Measurements from ENCODE around the gene RTF2.

Gene RTF2

DNA sequence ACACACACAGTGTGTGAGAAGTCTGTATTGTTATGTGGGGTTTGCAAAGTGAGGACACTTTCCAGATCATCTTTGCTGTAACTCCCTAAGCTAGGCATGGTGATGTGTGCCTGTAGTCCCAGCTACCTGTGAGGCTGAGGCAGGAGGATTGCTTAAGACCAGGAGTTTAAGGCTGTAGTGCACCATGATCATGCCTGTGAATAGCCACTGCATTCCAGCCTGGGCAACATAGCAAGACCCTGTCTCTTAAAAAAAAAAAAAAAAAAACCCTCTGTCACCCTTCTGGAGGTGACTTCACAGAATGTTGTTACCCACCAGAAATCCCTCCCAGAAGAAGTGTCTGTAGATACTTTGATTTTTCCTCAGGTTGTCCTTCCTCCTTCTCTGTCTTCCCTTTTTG, 41.5 kb upstream of the RTF2 start:
- Histone ChIP-seq H3K36me3 (ENCODE audit: insufficient read depth, low read length) (no peaks in the 10 kb centered on the region), H3K4me1 (ENCODE audit: insufficient read depth, low read length, poor library complexity, severe bottlenecking) (peaks cover 32% of the 10 kb centered on the region), H3K4me2 (ENCODE audit: low read depth, low read length, poor library complexity, severe bottlenecking) (no peak overlapping the region), H3K27me3 (ENCODE audit: insufficient read depth, low read length, poor library complexity, severe bottlenecking) (no peaks in the 10 kb centered on the region), H3K9ac (ENCODE audit: low read depth, low read length, poor library complexity, severe bottlenecking) (no peak overlapping the region), H3K9me2 (replicated peaks; ENCODE audit: low read depth, low read length) (no peaks in the 10 kb centered on the region), H3F3A (ENCODE audit: low read depth) (no peaks in the 10 kb centered on the region), H3K79me2 (ENCODE audit: insufficient read depth, low read length) (no peaks in the 10 kb centered on the region), H4K20me1 (ENCODE audit: insufficient read depth, low read length, poor library complexity, severe bottlenecking) (no peaks in the 10 kb centered on the region), H2AFZ (ENCODE audit: low read length) (no peak overlapping the region), H3K4me3 (ENCODE audit: low read length, poor library complexity, severe bottlenecking) (no peak overlapping the region), H3K9me3 (ENCODE audit: insufficient read depth, low read depth, low read length) (no peaks in the 10 kb centered on the region)
- no peak for TF ChIP-seq EZH2phosphoT487 (IDR thresholded peaks at IDR 0.05; ENCODE audit: borderline replicate concordance)
- TF ChIP-seq, protein P1, sequence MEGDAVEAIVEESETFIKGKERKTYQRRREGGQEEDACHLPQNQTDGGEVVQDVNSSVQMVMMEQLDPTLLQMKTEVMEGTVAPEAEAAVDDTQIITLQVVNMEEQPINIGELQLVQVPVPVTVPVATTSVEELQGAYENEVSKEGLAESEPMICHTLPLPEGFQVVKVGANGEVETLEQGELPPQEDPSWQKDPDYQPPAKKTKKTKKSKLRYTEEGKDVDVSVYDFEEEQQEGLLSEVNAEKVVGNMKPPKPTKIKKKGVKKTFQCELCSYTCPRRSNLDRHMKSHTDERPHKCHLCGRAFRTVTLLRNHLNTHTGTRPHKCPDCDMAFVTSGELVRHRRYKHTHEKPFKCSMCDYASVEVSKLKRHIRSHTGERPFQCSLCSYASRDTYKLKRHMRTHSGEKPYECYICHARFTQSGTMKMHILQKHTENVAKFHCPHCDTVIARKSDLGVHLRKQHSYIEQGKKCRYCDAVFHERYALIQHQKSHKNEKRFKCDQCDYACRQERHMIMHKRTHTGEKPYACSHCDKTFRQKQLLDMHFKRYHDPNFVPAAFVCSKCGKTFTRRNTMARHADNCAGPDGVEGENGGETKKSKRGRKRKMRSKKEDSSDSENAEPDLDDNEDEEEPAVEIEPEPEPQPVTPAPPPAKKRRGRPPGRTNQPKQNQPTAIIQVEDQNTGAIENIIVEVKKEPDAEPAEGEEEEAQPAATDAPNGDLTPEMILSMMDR (conservative IDR thresholded peaks at IDR 0.05; ENCODE audit: low read length), result no peak

GRCh38 chr20:56427797-56428196, 40.6 kb upstream of the RTF2 start:
- Histone ChIP-seq H2AFZ (ENCODE audit: low read length) (no peak overlapping the region), H3F3A (ENCODE audit: low read depth) (no peaks in the 10 kb centered on the region), H3K9me3 (ENCODE audit: insufficient read depth, low read depth, low read length) (no peaks in the 10 kb centered on the region), H3K4me1 (ENCODE audit: insufficient read depth, low read length, poor library complexity, severe bottlenecking) (peaks cover 32% of the 10 kb centered on the region), H4K20me1 (ENCODE audit: insufficient read depth, low read length, poor library complexity, severe bottlenecking) (no peaks in the 10 kb centered on the region), H3K9me2 (replicated peaks; ENCODE audit: low read depth, low read length) (no peaks in the 10 kb centered on the region), H3K4me3 (ENCODE audit: low read length, poor library complexity, severe bottlenecking) (no peak overlapping the region), H3K27me3 (ENCODE audit: insufficient read depth, low read length, poor library complexity, severe bottlenecking) (no peaks in the 10 kb centered on the region), H3K36me3 (ENCODE audit: insufficient read depth, low read length) (no peaks in the 10 kb centered on the region), H3K4me2 (ENCODE audit: low read depth, low read length, poor library complexity, severe bottlenecking) (no peak overlapping the region), H3K9ac (ENCODE audit: low read depth, low read length, poor library complexity, severe bottlenecking) (no peak overlapping the region), H3K79me2 (ENCODE audit: insufficient read depth, low read length) (no peaks in the 10 kb centered on the region)
- no peak for TF ChIP-seq EZH2phosphoT487 (IDR thresholded peaks at IDR 0.05; ENCODE audit: borderline replicate concordance)
- TF ChIP-seq, protein P1 (conservative IDR thresholded peaks at IDR 0.05; ENCODE audit: low read length), result no peak

DNA sequence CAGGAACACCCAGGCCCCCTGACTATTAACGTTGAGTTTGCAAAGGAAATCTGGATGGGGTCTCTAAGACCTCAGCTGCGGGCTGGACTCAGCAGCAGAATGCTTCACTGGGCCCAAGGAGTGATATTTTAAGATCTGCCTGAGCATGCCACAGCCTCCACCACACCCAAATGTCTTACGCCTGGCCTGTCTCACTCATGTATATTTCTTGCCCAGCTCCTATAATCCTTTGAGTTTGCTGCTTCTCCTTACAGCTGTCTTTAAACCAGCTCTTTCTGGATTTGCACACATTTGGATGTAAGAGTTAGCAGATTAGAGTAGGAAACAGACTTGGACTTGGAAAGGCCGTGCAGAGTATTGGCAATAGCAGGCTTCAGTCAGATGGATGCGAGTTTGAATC, 40.0 kb upstream of the RTF2 start:
- no peak overlapping the region for H3K9ac ChIP-seq (ENCODE audit: low read depth, low read length, poor library complexity, severe bottlenecking)
- H3K9me2 ChIP-seq (replicated peaks; ENCODE audit: low read depth, low read length), result no peaks in the 10 kb centered on the region
- H3K4me2 ChIP-seq (ENCODE audit: low read depth, low read length, poor library complexity, severe bottlenecking), result no peak overlapping the region
- H3K9me3 ChIP-seq (ENCODE audit: insufficient read depth, low read depth, low read length), result no peaks in the 10 kb centered on the region
- no peaks in the 10 kb centered on the region for H3K79me2 ChIP-seq (ENCODE audit: insufficient read depth, low read length)
- H4K20me1 ChIP-seq (ENCODE audit: insufficient read depth, low read length, poor library complexity, severe bottlenecking), result no peaks in the 10 kb centered on the region
- no peaks in the 10 kb centered on the region for H3K36me3 ChIP-seq (ENCODE audit: insufficient read depth, low read length)
- H2AFZ ChIP-seq (ENCODE audit: low read length), result no peak overlapping the region
- peaks cover 32% of the 10 kb centered on the region for H3K4me1 ChIP-seq (ENCODE audit: insufficient read depth, low read length, poor library complexity, severe bottlenecking)
- TF ChIP-seq, protein P1 (conservative IDR thresholded peaks at IDR 0.05; ENCODE audit: low read length), result no peak
- TF ChIP-seq EZH2phosphoT487 (IDR thresholded peaks at IDR 0.05; ENCODE audit: borderline replicate concordance), result no peak
- no peaks in the 10 kb centered on the region for H3F3A ChIP-seq (ENCODE audit: low read depth)
- no peaks in the 10 kb centered on the region for H3K27me3 ChIP-seq (ENCODE audit: insufficient read depth, low read length, poor library complexity, severe bottlenecking)
- no peak overlapping the region for H3K4me3 ChIP-seq (ENCODE audit: low read length, poor library complexity, severe bottlenecking)

Data from Loucy (cell line).